B cell (primary cell): ENCODE data around the gene CAMK1.

Experiments
- CTCF ChIP-seq: fragments of 200-600 bp; IDR thresholded peaks from one replicate; pipeline ENCODE4 v1.8.0; 2022; ENCODE audit warnings: antibody characterized with exemption, mild to moderate bottlenecking
- EZH2 ChIP-seq: IDR thresholded peaks from 2 replicates; pipeline ENCODE4 v1.6.1; 2012; ENCODE audit warnings: borderline replicate concordance, low read depth, mild to moderate bottlenecking, moderate library complexity, low read length; ENCODE audit not compliant: insufficient read depth, poor library complexity, severe bottlenecking

- TF ChIP-seq CTCF, result no peak
- no peak for TF ChIP-seq EZH2
Observed at GRCh38 chr3:9769012-9769411, 735 bp downstream of the CAMK1 start.
